ENCODE data around the gene NELFE.
"Not testable (repeated sequence)": the region's sequence is repeated elsewhere in the genome, so short reads cannot be mapped to it uniquely, and the experiment has no call there.

Gene NELFE

DNA sequence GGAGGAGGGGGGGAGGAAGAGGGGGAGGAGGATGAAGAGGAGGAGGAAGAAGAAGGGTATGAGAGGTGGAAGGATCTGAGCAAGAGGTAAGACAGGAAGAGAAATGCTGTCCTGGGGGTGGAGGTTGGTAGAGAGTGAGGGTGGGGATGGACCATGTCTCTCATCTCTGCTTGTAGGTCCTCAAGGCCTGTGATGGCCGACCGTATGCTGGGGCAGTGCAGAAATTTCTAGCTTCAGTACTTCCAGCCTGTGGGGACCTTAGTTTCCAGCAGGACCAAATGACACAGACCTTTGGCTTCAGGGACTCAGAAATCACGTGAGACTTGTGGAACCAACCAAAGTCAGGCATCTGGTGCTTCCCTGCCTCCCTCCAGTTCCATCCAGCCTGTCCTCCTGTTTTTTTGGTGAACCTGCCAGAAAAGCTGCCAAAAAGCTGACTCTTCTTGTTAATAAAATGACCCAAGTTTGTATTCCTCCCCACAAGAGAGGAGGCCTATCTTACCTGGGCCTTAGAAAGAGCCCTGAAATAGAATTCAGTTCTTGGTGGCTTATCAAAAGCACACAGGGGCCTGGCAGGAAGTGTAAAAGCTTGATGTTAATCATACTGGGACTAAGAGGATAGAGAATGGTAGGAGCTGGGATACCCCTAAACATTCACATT lies 20.6 kb upstream of the NELFE start:
- no peak for TF ChIP-seq POLR2A (IDR thresholded peaks at IDR 0.05; ENCODE audit: low read depth, low read length)
- TF ChIP-seq POU2F2 (IDR thresholded peaks at IDR 0.05; ENCODE audit: low read depth, low read length), result no peak
- TF ChIP-seq POLR2AphosphoS5 (IDR thresholded peaks at IDR 0.05; ENCODE audit: low read depth, low read length), result no peak
- FAIRE-seq (no peak), DNase-seq (ENCODE audit: insufficient read length, low spot score) (no peak)

DNA sequence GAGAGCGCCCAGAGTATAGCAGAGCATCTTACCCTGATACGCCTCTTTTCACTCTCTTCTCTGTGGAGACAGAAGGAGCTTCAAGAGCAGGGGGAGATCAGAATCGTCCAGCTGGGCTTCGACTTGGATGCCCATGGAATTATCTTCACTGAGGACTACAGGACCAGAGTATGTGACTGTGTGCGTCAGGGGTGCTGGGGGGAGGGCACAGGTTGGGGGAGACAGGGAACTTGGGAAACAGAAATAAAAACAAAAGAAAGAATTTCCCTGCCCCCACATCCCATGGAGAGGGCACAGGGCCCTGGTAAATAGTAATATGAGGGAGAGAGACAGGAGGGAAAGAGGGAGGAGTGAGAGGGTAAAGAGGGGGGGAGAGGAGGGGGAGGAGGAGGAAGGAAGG lies 20.1 kb upstream of the NELFE start:
- DNase-seq (ENCODE audit: insufficient read length, low spot score), result no peak
- no peak for FAIRE-seq
- TF ChIP-seq TAF1 (IDR thresholded peaks at IDR 0.05; ENCODE audit: low read depth, low read length) (no peak), PAX5 (IDR thresholded peaks at IDR 0.05; ENCODE audit: insufficient read depth, low read length, severe bottlenecking) (no peak), POLR2AphosphoS5 (IDR thresholded peaks at IDR 0.05; ENCODE audit: low read depth, low read length) (no peak), POU2F2 (IDR thresholded peaks at IDR 0.05; ENCODE audit: low read depth, low read length) (no peak), SPI1 (IDR thresholded peaks at IDR 0.05; ENCODE audit: low read depth, low read length) (no peak), POLR2A (IDR thresholded peaks at IDR 0.05; ENCODE audit: low read depth, low read length) (no peak)

GRCh38 chr6:31977816-31978431 lies 19.2 kb upstream of the NELFE start:
- DNase-seq (ENCODE audit: insufficient read length, low spot score) (no peak), FAIRE-seq (no peak)
- TF ChIP-seq PAX5 (IDR thresholded peaks at IDR 0.05; ENCODE audit: insufficient read depth, low read length, severe bottlenecking), result no peak
- no peak for TF ChIP-seq POU2F2 (IDR thresholded peaks at IDR 0.05; ENCODE audit: low read depth, low read length)
- TF ChIP-seq TAF1 (IDR thresholded peaks at IDR 0.05; ENCODE audit: low read depth, low read length), result no peak
- no peak for TF ChIP-seq SPI1 (IDR thresholded peaks at IDR 0.05; ENCODE audit: low read depth, low read length)
- TF ChIP-seq POLR2AphosphoS5 (IDR thresholded peaks at IDR 0.05; ENCODE audit: low read depth, low read length), result no peak
- TF ChIP-seq POLR2A (IDR thresholded peaks at IDR 0.05; ENCODE audit: low read depth, low read length), result no peak

- not testable (repeated sequence) for FAIRE-seq; DNase-seq (ENCODE audit: insufficient read length, low spot score)
Observed at GRCh38 chr6:31976065-31976464, 17.3 kb upstream of the NELFE start.

DNA sequence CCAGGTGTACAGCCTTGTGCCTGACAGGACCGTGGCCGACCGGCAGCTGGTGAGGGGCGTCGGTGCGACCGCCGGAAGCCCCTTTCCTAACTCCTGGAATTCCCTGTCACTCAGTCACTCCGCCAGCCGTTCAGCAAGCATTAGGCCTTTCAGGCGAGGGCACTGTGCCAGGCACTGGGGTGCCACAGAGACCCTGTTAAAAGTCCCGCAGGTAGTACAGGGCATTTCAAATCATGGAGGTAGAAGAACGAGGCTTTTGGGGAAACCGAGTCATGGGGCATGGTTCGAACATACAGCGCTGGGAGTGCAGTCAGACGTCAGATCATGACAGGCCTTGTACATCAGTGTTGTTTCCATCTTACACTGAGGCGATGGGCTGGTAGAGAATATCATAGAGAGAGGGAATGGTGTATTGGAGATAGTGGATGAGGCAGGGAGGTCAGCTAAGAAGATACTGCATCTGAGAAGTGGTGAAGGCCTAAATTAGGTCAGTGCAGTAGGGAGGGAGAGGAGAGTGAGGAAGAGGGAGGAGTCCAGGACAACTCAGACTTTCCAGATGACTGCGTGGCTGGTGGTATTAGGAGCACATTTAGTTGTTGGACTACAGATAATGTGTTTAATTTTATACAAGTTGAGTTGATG lies 14.1 kb upstream of the NELFE start:
- TF ChIP-seq POU2F2 (IDR thresholded peaks at IDR 0.05; ENCODE audit: low read depth, low read length), result no peak
- TF ChIP-seq TAF1 (IDR thresholded peaks at IDR 0.05; ENCODE audit: low read depth, low read length), result no peak
- no peak for TF ChIP-seq SPI1 (IDR thresholded peaks at IDR 0.05; ENCODE audit: low read depth, low read length)
- no peak for TF ChIP-seq POLR2A (IDR thresholded peaks at IDR 0.05; ENCODE audit: low read depth, low read length)
- no peak for TF ChIP-seq POLR2AphosphoS5 (IDR thresholded peaks at IDR 0.05; ENCODE audit: low read depth, low read length)
- no peak for TF ChIP-seq PAX5 (IDR thresholded peaks at IDR 0.05; ENCODE audit: insufficient read depth, low read length, severe bottlenecking)
- DNase-seq (ENCODE audit: insufficient read length, low spot score) (no peak), FAIRE-seq (no peak)

- DNase-seq (ENCODE audit: insufficient read length, low spot score) (peak; percentile 99), FAIRE-seq (peak; percentile 100)
- TF ChIP-seq TAF1 (IDR thresholded peaks at IDR 0.05; ENCODE audit: low read depth, low read length) (no peak), POU2F2 (IDR thresholded peaks at IDR 0.05; ENCODE audit: low read depth, low read length) (peak; percentile 46; the same call in 1 of the 2 replicates), PAX5 (IDR thresholded peaks at IDR 0.05; ENCODE audit: insufficient read depth, low read length, severe bottlenecking) (no peak), POLR2A (IDR thresholded peaks at IDR 0.05; ENCODE audit: low read depth, low read length) (peak; percentile 43), POLR2AphosphoS5 (IDR thresholded peaks at IDR 0.05; ENCODE audit: low read depth, low read length) (no peak; the same call in 1 of the 2 replicates), SPI1 (IDR thresholded peaks at IDR 0.05; ENCODE audit: low read depth, low read length) (no peak)
Observed at GRCh38 chr6:31971993-31972708, 13.4 kb upstream of the NELFE start, which contains the start of gene DXO. Gene DXO (minus strand): TSS chr6:31972138. CDS start chr6:31971675, 463 bp downstream.

DNA sequence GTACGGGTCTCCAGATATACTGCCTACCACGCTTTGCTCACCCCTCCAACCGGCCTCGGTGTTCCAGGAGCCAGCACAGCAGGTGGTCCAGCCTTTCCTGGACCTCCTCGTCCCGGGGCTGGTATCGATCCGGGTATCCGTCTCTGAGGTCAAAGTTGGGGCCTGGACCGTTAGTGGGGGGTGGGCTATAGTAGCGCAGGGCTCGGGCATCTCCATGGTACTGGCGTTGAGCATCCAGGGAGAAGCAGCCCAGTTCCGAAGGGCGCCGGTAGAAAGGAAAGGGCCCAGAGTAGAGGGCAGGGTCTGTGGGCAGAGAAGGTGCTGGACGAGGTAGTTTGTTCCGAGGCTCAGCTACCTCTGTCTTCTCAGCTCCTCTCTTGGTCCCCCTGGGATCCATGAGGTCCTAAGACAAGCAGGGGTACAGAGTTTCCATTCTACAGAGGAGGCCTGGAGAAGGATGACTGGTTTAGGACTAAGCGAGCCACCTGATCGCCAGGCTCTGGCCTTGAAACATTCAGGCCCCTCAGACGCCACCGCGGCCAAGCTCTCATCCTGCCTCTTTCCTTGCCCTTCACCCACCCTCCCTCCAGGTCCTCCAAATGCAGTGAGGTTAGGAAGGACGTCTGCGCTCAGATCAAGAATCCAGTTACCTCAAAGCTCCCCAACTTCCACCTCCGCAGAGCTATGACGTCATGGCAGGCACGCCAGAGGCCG lies 12.7 kb upstream of the NELFE start:
- TF ChIP-seq POLR2A (IDR thresholded peaks at IDR 0.05; ENCODE audit: low read depth, low read length), result peak; percentile 43; the same call in 1 of the 2 replicates
- peak; percentile 36 for TF ChIP-seq TAF1 (IDR thresholded peaks at IDR 0.05; ENCODE audit: low read depth, low read length)
- TF ChIP-seq SPI1 (IDR thresholded peaks at IDR 0.05; ENCODE audit: low read depth, low read length), result no peak
- TF ChIP-seq POLR2AphosphoS5 (IDR thresholded peaks at IDR 0.05; ENCODE audit: low read depth, low read length), result no peak; the same call in 1 of the 2 replicates
- TF ChIP-seq PAX5 (IDR thresholded peaks at IDR 0.05; ENCODE audit: insufficient read depth, low read length, severe bottlenecking), result no peak
- no peak for TF ChIP-seq POU2F2 (IDR thresholded peaks at IDR 0.05; ENCODE audit: low read depth, low read length)
- DNase-seq (ENCODE audit: insufficient read length, low spot score), result no peak
- FAIRE-seq, result no peak

DNA sequence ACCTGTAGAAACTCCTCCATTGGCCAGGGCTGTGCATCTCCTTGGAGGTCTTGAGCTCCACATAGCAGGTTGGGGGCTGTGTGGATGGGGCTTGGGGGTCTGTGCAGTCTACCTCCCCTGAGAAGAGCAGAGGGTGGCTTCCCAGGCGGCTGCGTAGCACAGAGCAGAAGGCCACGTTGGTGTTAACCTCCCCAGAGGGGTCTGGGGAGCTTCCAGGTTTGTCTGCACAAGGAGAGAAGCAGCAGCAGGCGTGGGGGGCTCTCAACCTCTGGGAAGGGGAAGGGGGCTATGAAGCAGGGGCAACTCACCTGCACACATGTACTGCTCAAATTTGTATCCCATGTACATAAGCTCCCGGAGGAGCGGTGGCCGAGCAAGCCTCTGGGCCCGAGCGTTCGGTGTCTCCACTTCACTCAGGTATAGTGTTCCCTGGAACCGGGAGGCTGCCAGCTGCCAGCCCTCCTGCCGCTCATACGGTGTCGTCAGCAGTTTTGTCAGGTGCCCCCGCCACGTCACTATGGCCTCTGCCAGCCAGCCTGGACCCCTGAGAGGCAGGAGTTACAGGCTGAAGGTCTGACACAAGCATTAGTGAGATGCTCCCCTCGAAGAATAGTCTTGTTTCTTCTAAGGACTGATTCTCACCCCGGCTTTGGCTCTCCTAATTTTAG lies 12.0 kb upstream of the NELFE start:
- FAIRE-seq (no peak), DNase-seq (ENCODE audit: insufficient read length, low spot score) (no peak)
- TF ChIP-seq POLR2AphosphoS5 (IDR thresholded peaks at IDR 0.05; ENCODE audit: low read depth, low read length), result 0 out of 2 replicates have a peak, but pooled peaks have one; percentile 12
- no peak for TF ChIP-seq SPI1 (IDR thresholded peaks at IDR 0.05; ENCODE audit: low read depth, low read length)

Measured in GM12891 (cell line).